ENCODE measurements around the gene GRID2. TPM values are rescaled to one million over a fixed set of nuclear protein-coding genes. Genes with fewer than 3 reads are reported as not detected.

GRID2 gene
- total and polyA plus RNA-seq, 10 of the 15 experiments (the other 5 are each of a cell fraction or from before 2014, with no cell fraction given), result not detected

DNA sequence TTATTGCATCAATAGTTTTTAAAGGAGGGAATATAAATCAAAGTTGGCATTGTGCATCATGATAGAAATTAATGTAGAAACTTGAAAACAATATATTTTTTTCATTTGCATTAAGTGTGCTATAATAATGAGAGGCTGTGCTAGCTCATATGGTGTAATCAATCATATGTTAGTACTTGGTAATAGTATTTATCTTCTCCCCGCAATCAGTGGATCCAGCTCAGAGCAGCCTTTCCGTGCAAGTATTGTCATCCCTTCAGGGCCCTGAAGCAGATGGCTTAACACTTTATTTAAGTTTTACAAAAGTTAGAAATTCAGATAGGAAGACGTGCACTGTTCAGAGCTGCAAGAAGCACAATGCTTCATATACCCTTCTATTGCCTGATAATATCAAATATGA lies 908.5 kb downstream of the GRID2 start:
- H3K4me1 ChIP-seq (ENCODE audit: control insufficient read depth, insufficient read depth, low read length), result no peaks in the 10 kb centered on the region
- no peak overlapping the region for H2AFZ ChIP-seq (ENCODE audit: control insufficient read depth, low read depth, low read length)
- H3K79me2 ChIP-seq (ENCODE audit: control insufficient read depth, insufficient read depth, low read length), result no peaks in the 10 kb centered on the region
- no peaks in the 10 kb centered on the region for H3K36me3 ChIP-seq (ENCODE audit: control insufficient read depth in 2 of 2, insufficient read depth in 2 of 2, low read length in 1 of 2)
- H4K20me1 ChIP-seq (ENCODE audit: control insufficient read depth, insufficient read depth), result no peaks in the 10 kb centered on the region
- in situ Hi-C loops (cut with MboI) (no loop called here), intact Hi-C loops (cut with micrococcal nuclease; ENCODE audit: unreplicated experiment) (no loop called here)
- no peak overlapping the region for H3K4me3 ChIP-seq
- no peak for ATAC-seq
- no peak for FAIRE-seq
- no peak overlapping the region for H3K4me2 ChIP-seq (ENCODE audit: control insufficient read depth, insufficient read depth)
- SMC1A ChIA-PET (ENCODE audit: uncharacterized antibody, unreplicated experiment), result interaction anchor here (0.9 kb wide), 1 partner anchor 11 kb away, joined by 5 read pairs; no protein-coding TSS in a partner anchor
- no peaks in the 10 kb centered on the region for H3K27me3 ChIP-seq (replicated peaks in 1 of 2; ENCODE audit: control insufficient read depth in 2 of 2, insufficient read depth in 2 of 2, low read length in 1 of 2)
- no peak for DNase-seq (ENCODE audit: low read depth, low spot score)
- RAD21 ChIA-PET (ENCODE audit: unreplicated experiment), result no interaction called here
- no peak overlapping the region for H3K27ac ChIP-seq (ENCODE audit: control insufficient read depth, insufficient read depth)
- no TSS peak for BruUV-seq (replicated peaks)
- TF ChIP-seq HDAC6 (IDR thresholded peaks at IDR 0.05; ENCODE audit: unreplicated experiment), result no peak
- no peak for TF ChIP-seq SP1 (IDR thresholded peaks at IDR 0.05; ENCODE audit: low read depth, low read length)
- TF ChIP-seq SPI1 (IDR thresholded peaks at IDR 0.05; ENCODE audit: borderline replicate concordance, insufficient read depth, low read depth, low read length), result no peak
- TF ChIP-seq, protein P1, sequence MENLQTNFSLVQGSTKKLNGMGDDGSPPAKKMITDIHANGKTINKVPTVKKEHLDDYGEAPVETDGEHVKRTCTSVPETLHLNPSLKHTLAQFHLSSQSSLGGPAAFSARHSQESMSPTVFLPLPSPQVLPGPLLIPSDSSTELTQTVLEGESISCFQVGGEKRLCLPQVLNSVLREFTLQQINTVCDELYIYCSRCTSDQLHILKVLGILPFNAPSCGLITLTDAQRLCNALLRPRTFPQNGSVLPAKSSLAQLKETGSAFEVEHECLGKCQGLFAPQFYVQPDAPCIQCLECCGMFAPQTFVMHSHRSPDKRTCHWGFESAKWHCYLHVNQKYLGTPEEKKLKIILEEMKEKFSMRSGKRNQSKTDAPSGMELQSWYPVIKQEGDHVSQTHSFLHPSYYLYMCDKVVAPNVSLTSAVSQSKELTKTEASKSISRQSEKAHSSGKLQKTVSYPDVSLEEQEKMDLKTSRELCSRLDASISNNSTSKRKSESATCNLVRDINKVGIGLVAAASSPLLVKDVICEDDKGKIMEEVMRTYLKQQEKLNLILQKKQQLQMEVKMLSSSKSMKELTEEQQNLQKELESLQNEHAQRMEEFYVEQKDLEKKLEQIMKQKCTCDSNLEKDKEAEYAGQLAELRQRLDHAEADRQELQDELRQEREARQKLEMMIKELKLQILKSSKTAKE (IDR thresholded peaks at IDR 0.05; ENCODE audit: low read depth, poor library complexity, severe bottlenecking), result no peak
- TF ChIP-seq, protein P2, sequence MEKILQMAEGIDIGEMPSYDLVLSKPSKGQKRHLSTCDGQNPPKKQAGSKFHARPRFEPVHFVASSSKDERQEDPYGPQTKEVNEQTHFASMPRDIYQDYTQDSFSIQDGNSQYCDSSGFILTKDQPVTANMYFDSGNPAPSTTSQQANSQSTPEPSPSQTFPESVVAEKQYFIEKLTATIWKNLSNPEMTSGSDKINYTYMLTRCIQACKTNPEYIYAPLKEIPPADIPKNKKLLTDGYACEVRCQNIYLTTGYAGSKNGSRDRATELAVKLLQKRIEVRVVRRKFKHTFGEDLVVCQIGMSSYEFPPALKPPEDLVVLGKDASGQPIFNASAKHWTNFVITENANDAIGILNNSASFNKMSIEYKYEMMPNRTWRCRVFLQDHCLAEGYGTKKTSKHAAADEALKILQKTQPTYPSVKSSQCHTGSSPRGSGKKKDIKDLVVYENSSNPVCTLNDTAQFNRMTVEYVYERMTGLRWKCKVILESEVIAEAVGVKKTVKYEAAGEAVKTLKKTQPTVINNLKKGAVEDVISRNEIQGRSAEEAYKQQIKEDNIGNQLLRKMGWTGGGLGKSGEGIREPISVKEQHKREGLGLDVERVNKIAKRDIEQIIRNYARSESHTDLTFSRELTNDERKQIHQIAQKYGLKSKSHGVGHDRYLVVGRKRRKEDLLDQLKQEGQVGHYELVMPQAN (conservative IDR thresholded peaks at IDR 0.05), result no peak
- no peak for TF ChIP-seq ZSCAN29 (IDR thresholded peaks at IDR 0.05)
- TF ChIP-seq MEF2A (IDR thresholded peaks at IDR 0.05; ENCODE audit: insufficient read depth, low read depth, low read length), result no peak
- no peak for TF ChIP-seq RBBP5 (conservative IDR thresholded peaks at IDR 0.05)
- TF ChIP-seq STAT1 (conservative IDR thresholded peaks at IDR 0.05), result no peak
- TF ChIP-seq, protein P3, sequence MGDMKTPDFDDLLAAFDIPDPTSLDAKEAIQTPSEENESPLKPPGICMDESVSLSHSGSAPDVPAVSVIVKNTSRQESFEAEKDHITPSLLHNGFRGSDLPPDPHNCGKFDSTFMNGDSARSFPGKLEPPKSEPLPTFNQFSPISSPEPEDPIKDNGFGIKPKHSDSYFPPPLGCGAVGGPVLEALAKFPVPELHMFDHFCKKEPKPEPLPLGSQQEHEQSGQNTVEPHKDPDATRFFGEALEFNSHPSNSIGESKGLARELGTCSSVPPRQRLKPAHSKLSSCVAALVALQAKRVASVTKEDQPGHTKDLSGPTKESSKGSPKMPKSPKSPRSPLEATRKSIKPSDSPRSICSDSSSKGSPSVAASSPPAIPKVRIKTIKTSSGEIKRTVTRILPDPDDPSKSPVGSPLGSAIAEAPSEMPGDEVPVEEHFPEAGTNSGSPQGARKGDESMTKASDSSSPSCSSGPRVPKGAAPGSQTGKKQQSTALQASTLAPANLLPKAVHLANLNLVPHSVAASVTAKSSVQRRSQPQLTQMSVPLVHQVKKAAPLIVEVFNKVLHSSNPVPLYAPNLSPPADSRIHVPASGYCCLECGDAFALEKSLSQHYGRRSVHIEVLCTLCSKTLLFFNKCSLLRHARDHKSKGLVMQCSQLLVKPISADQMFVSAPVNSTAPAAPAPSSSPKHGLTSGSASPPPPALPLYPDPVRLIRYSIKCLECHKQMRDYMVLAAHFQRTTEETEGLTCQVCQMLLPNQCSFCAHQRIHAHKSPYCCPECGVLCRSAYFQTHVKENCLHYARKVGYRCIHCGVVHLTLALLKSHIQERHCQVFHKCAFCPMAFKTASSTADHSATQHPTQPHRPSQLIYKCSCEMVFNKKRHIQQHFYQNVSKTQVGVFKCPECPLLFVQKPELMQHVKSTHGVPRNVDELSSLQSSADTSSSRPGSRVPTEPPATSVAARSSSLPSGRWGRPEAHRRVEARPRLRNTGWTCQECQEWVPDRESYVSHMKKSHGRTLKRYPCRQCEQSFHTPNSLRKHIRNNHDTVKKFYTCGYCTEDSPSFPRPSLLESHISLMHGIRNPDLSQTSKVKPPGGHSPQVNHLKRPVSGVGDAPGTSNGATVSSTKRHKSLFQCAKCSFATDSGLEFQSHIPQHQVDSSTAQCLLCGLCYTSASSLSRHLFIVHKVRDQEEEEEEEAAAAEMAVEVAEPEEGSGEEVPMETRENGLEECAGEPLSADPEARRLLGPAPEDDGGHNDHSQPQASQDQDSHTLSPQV (IDR thresholded peaks at IDR 0.05), result no peak
- TF ChIP-seq ZNF24 (IDR thresholded peaks at IDR 0.05), result no peak
- TF ChIP-seq CBX3 (IDR thresholded peaks at IDR 0.05; ENCODE audit: borderline replicate concordance, low read depth), result no peak
- no peak for TF ChIP-seq PML (IDR thresholded peaks at IDR 0.05; ENCODE audit: low read length)
- TF ChIP-seq NR2C1 (IDR thresholded peaks at IDR 0.05), result no peak
- TF ChIP-seq POU2F2 (IDR thresholded peaks at IDR 0.05; ENCODE audit: borderline replicate concordance, low read depth, low read length), result no peak
- no peak for TF ChIP-seq KDM1A (IDR thresholded peaks at IDR 0.05; ENCODE audit: borderline replicate concordance)
- TF ChIP-seq SIX5 (IDR thresholded peaks at IDR 0.05; ENCODE audit: low read depth, low read length, severe bottlenecking), result no peak
- H3K9me3 ChIP-seq (replicated peaks; ENCODE audit: control insufficient read depth, insufficient read depth, low read length), result no peaks in the 10 kb centered on the region
- H3K9ac ChIP-seq (ENCODE audit: control insufficient read depth, insufficient read depth, low read length), result no peak overlapping the region
- POLR2A ChIA-PET, result no interaction called here
- 55% methylated on average over 3 of the region's 3 CpGs for WGBS (ENCODE audit: insufficient coverage, insufficient replicate concordance, low lambda C conversion rate, missing lambda C conversion rate)
- CTCF ChIA-PET, result interaction anchor here (0.7 kb wide), 1 partner anchor 1038 kb away, joined by 3 read pairs; no protein-coding TSS in a partner anchor

Data from GM12878 (cell line).